ENCODE results near the gene RNF10. TPM values are rescaled to one million over a fixed set of nuclear protein-coding genes. Genes with fewer than 3 reads are reported as not detected.

The RNF10 gene
- total and polyA plus RNA-seq, 10 of the 15 experiments (the other 5 are each of a cell fraction or from before 2014, with no cell fraction given): 48.2 to 127 (median 64.5) TPM

- TF ChIP-seq E2F8 (IDR thresholded peaks at IDR 0.05; ENCODE audit: low read depth, partially characterized antibody) (no peak), SP1 (IDR thresholded peaks at IDR 0.05; ENCODE audit: low read depth, low read length) (no peak), BMI1 (IDR thresholded peaks at IDR 0.05; ENCODE audit: borderline replicate concordance) (no peak), NKRF (conservative IDR thresholded peaks at IDR 0.05) (peak; percentile 67), CHD2 (IDR thresholded peaks at IDR 0.05; ENCODE audit: borderline replicate concordance, low read depth, low read length) (0 out of 2 replicates have a peak, but pooled peaks have one; percentile 28), PKNOX1 (IDR thresholded peaks at IDR 0.05) (peak; percentile 36; the same call in 1 of the 2 replicates), IKZF2 (IDR thresholded peaks at IDR 0.05) (no peak), ZSCAN29 (IDR thresholded peaks at IDR 0.05) (0 out of 2 replicates have a peak, but pooled peaks have one; percentile 33), ZNF274 (IDR thresholded peaks at IDR 0.05; ENCODE audit: insufficient read depth, insufficient read length) (no peak), KDM1A (IDR thresholded peaks at IDR 0.05; ENCODE audit: borderline replicate concordance) (no peak), GATAD2B (conservative IDR thresholded peaks at IDR 0.05; ENCODE audit: low read depth) (0 out of 2 replicates have a peak, but pooled peaks have one; percentile 74), SIN3A (IDR thresholded peaks at IDR 0.05; ENCODE audit: low read depth, low read length) (peak; percentile 28; the same call in 1 of the 2 replicates), CHD1 (IDR thresholded peaks at IDR 0.05; ENCODE audit: low read depth, low read length) (no peak)
Measured at GRCh38 chr12:120534203-120534702, at the start of gene RNF10 (continued).

All from GM12878 (cell line).